ENCODE results near the gene PLA2G4B.

Gene PLA2G4B

GRCh38 chr15:41817327-41817726, 21.3 kb upstream of the PLA2G4B start:
- H3K4me3 ChIP-seq (ENCODE audit: low read depth in 1 of 5, low read length in 5 of 5): no peak overlapping the region
- H3K27ac ChIP-seq (ENCODE audit: low read depth, low read length): no peak overlapping the region
- H3K9ac ChIP-seq (ENCODE audit: low read length in 5 of 5): no peak overlapping the region
- no peaks in the 10 kb centered on the region for H3K4me1 ChIP-seq (ENCODE audit: control insufficient read depth in 5 of 5, insufficient read depth in 5 of 5, low read length in 5 of 5)
- H3K9me3 ChIP-seq (ENCODE audit: control insufficient read depth in 5 of 5, low read length in 5 of 5): no peaks in the 10 kb centered on the region
- H3K27me3 ChIP-seq (ENCODE audit: control insufficient read depth in 5 of 5, insufficient read depth in 4 of 5, low read length in 5 of 5): no peaks in the 10 kb centered on the region
- peaks cover 0 to 95% (median 83%) of the 10 kb centered on the region in 5 donors for H3K36me3 ChIP-seq (ENCODE audit: control insufficient read depth in 5 of 5, insufficient read depth in 5 of 5, low read length in 5 of 5)

GRCh38 chr15:41817781-41818180, 20.9 kb upstream of the PLA2G4B start:
- Histone ChIP-seq H3K4me3 (ENCODE audit: low read depth in 1 of 5, low read length in 5 of 5) (no peak overlapping the region), H3K9ac (ENCODE audit: low read length in 5 of 5) (no peak overlapping the region), H3K9me3 (ENCODE audit: control insufficient read depth in 5 of 5, low read length in 5 of 5) (no peaks in the 10 kb centered on the region), H3K27me3 (ENCODE audit: control insufficient read depth in 5 of 5, insufficient read depth in 4 of 5, low read length in 5 of 5) (no peaks in the 10 kb centered on the region), H3K36me3 (ENCODE audit: control insufficient read depth in 5 of 5, insufficient read depth in 5 of 5, low read length in 5 of 5) (peaks cover 0 to 95% (median 83%) of the 10 kb centered on the region in 5 donors), H3K27ac (ENCODE audit: low read depth, low read length) (no peak overlapping the region), H3K4me1 (ENCODE audit: control insufficient read depth in 5 of 5, insufficient read depth in 5 of 5, low read length in 5 of 5) (no peaks in the 10 kb centered on the region)

- no peaks in the 10 kb centered on the region for H3K4me1 ChIP-seq (ENCODE audit: control insufficient read depth in 5 of 5, insufficient read depth in 5 of 5, low read length in 5 of 5)
- H3K9me3 ChIP-seq (ENCODE audit: control insufficient read depth in 5 of 5, low read length in 5 of 5): no peaks in the 10 kb centered on the region
- no peak overlapping the region for H3K9ac ChIP-seq (ENCODE audit: low read length in 5 of 5)
- H3K4me3 ChIP-seq (ENCODE audit: low read depth in 1 of 5, low read length in 5 of 5): no peak overlapping the region
- no peaks in the 10 kb centered on the region for H3K27me3 ChIP-seq (ENCODE audit: control insufficient read depth in 5 of 5, insufficient read depth in 4 of 5, low read length in 5 of 5)
- H3K27ac ChIP-seq (ENCODE audit: low read depth, low read length): no peak overlapping the region
- peaks cover 0 to 97% (median 85%) of the 10 kb centered on the region in 5 donors for H3K36me3 ChIP-seq (ENCODE audit: control insufficient read depth in 5 of 5, insufficient read depth in 5 of 5, low read length in 5 of 5)
Measured at GRCh38 chr15:41819455-41820050, 19.1 kb upstream of the PLA2G4B start.

- Histone ChIP-seq H3K4me1 (ENCODE audit: control insufficient read depth in 5 of 5, insufficient read depth in 5 of 5, low read length in 5 of 5) (no peaks in the 10 kb centered on the region), H3K9me3 (ENCODE audit: control insufficient read depth in 5 of 5, low read length in 5 of 5) (no peaks in the 10 kb centered on the region), H3K27ac (ENCODE audit: low read depth, low read length) (no peak overlapping the region), H3K9ac (ENCODE audit: low read length in 5 of 5) (no peak overlapping the region), H3K4me3 (ENCODE audit: low read depth in 1 of 5, low read length in 5 of 5) (no peak overlapping the region), H3K27me3 (ENCODE audit: control insufficient read depth in 5 of 5, insufficient read depth in 4 of 5, low read length in 5 of 5) (no peaks in the 10 kb centered on the region), H3K36me3 (ENCODE audit: control insufficient read depth in 5 of 5, insufficient read depth in 5 of 5, low read length in 5 of 5) (peaks cover 0 to 96% (median 83%) of the 10 kb centered on the region in 5 donors)
Measured at GRCh38 chr15:41820791-41821423, 17.7 kb upstream of the PLA2G4B start.

GRCh38 chr15:41821831-41822230, 16.8 kb upstream of the PLA2G4B start:
- no peak overlapping the region for H3K9ac ChIP-seq (ENCODE audit: low read length in 5 of 5)
- peaks cover 0 to 93% (median 81%) of the 10 kb centered on the region in 5 donors for H3K36me3 ChIP-seq (ENCODE audit: control insufficient read depth in 5 of 5, insufficient read depth in 5 of 5, low read length in 5 of 5)
- no peaks in the 10 kb centered on the region for H3K4me1 ChIP-seq (ENCODE audit: control insufficient read depth in 5 of 5, insufficient read depth in 5 of 5, low read length in 5 of 5)
- H3K27me3 ChIP-seq (ENCODE audit: control insufficient read depth in 5 of 5, insufficient read depth in 4 of 5, low read length in 5 of 5): no peaks in the 10 kb centered on the region
- no peak overlapping the region for H3K27ac ChIP-seq (ENCODE audit: low read depth, low read length)
- H3K4me3 ChIP-seq (ENCODE audit: low read depth in 1 of 5, low read length in 5 of 5): no peak overlapping the region
- no peaks in the 10 kb centered on the region for H3K9me3 ChIP-seq (ENCODE audit: control insufficient read depth in 5 of 5, low read length in 5 of 5)

- H3K4me3 ChIP-seq (ENCODE audit: low read depth in 1 of 5, low read length in 5 of 5): no peak overlapping the region
- H3K9me3 ChIP-seq (ENCODE audit: control insufficient read depth in 5 of 5, low read length in 5 of 5): no peaks in the 10 kb centered on the region
- peaks cover 0 to 5% (median 4%) of the 10 kb centered on the region in 5 donors for H3K4me1 ChIP-seq (ENCODE audit: control insufficient read depth in 5 of 5, insufficient read depth in 5 of 5, low read length in 5 of 5)
- no peak overlapping the region for H3K27ac ChIP-seq (ENCODE audit: low read depth, low read length)
- H3K36me3 ChIP-seq (ENCODE audit: control insufficient read depth in 5 of 5, insufficient read depth in 5 of 5, low read length in 5 of 5): peaks cover 0 to 87% (median 74%) of the 10 kb centered on the region in 5 donors
- H3K9ac ChIP-seq (ENCODE audit: low read length in 5 of 5): no peak overlapping the region
- no peaks in the 10 kb centered on the region for H3K27me3 ChIP-seq (ENCODE audit: control insufficient read depth in 5 of 5, insufficient read depth in 4 of 5, low read length in 5 of 5)
Measured at GRCh38 chr15:41822471-41822870, 16.2 kb upstream of the PLA2G4B start.

GRCh38 chr15:41822957-41823356, 15.7 kb upstream of the PLA2G4B start:
- H3K27ac ChIP-seq (ENCODE audit: low read depth, low read length): no peak overlapping the region

GRCh38 chr15:41823502-41823901, 15.1 kb upstream of the PLA2G4B start:
- no peak overlapping the region for H3K9ac ChIP-seq (ENCODE audit: low read length in 5 of 5)
- no peak overlapping the region for H3K27ac ChIP-seq (ENCODE audit: low read depth, low read length)
- H3K4me1 ChIP-seq (ENCODE audit: control insufficient read depth in 5 of 5, insufficient read depth in 5 of 5, low read length in 5 of 5): peaks cover 0 to 11% (median 9%) of the 10 kb centered on the region in 5 donors
- no peaks in the 10 kb centered on the region for H3K27me3 ChIP-seq (ENCODE audit: control insufficient read depth in 5 of 5, insufficient read depth in 4 of 5, low read length in 5 of 5)
- H3K4me3 ChIP-seq (ENCODE audit: low read depth in 1 of 5, low read length in 5 of 5): no peak overlapping the region
- peaks cover 0 to 76% (median 64%) of the 10 kb centered on the region in 5 donors for H3K36me3 ChIP-seq (ENCODE audit: control insufficient read depth in 5 of 5, insufficient read depth in 5 of 5, low read length in 5 of 5)
- H3K9me3 ChIP-seq (ENCODE audit: control insufficient read depth in 5 of 5, low read length in 5 of 5): no peaks in the 10 kb centered on the region

More at GRCh38 chr15:41822957-41823356, 15.7 kb upstream of the PLA2G4B start:
- no peak overlapping the region for H3K4me3 ChIP-seq (ENCODE audit: low read depth in 1 of 5, low read length in 5 of 5)
- H3K4me1 ChIP-seq (ENCODE audit: control insufficient read depth in 5 of 5, insufficient read depth in 5 of 5, low read length in 5 of 5): peaks cover 0 to 7% (median 6%) of the 10 kb centered on the region in 5 donors
- H3K9ac ChIP-seq (ENCODE audit: low read length in 5 of 5): no peak overlapping the region
- no peaks in the 10 kb centered on the region for H3K27me3 ChIP-seq (ENCODE audit: control insufficient read depth in 5 of 5, insufficient read depth in 4 of 5, low read length in 5 of 5)
- peaks cover 0 to 82% (median 69%) of the 10 kb centered on the region in 5 donors for H3K36me3 ChIP-seq (ENCODE audit: control insufficient read depth in 5 of 5, insufficient read depth in 5 of 5, low read length in 5 of 5)
- no peaks in the 10 kb centered on the region for H3K9me3 ChIP-seq (ENCODE audit: control insufficient read depth in 5 of 5, low read length in 5 of 5)

- H3K36me3 ChIP-seq (ENCODE audit: control insufficient read depth in 5 of 5, insufficient read depth in 5 of 5, low read length in 5 of 5): peaks cover 0 to 69% (median 57%) of the 10 kb centered on the region in 5 donors
Measured at GRCh38 chr15:41824062-41824745, 14.4 kb upstream of the PLA2G4B start.

GRCh38 chr15:41825145-41825544, 13.5 kb upstream of the PLA2G4B start:
- peaks cover 0 to 26% (median 23%) of the 10 kb centered on the region in 5 donors for H3K4me1 ChIP-seq (ENCODE audit: control insufficient read depth in 5 of 5, insufficient read depth in 5 of 5, low read length in 5 of 5)
- no peak overlapping the region for H3K9ac ChIP-seq (ENCODE audit: low read length in 5 of 5)
- peaks cover 0 to 60% (median 48%) of the 10 kb centered on the region in 5 donors for H3K36me3 ChIP-seq (ENCODE audit: control insufficient read depth in 5 of 5, insufficient read depth in 5 of 5, low read length in 5 of 5)
- H3K27ac ChIP-seq (ENCODE audit: low read depth, low read length): no peak overlapping the region
- H3K4me3 ChIP-seq (ENCODE audit: low read depth in 1 of 5, low read length in 5 of 5): no peak overlapping the region
- no peaks in the 10 kb centered on the region for H3K9me3 ChIP-seq (ENCODE audit: control insufficient read depth in 5 of 5, low read length in 5 of 5)
- H3K27me3 ChIP-seq (ENCODE audit: control insufficient read depth in 5 of 5, insufficient read depth in 4 of 5, low read length in 5 of 5): no peaks in the 10 kb centered on the region

More at GRCh38 chr15:41824062-41824745, 14.4 kb upstream of the PLA2G4B start:
- H3K4me1 ChIP-seq (ENCODE audit: control insufficient read depth in 5 of 5, insufficient read depth in 5 of 5, low read length in 5 of 5): peaks cover 0 to 18% (median 16%) of the 10 kb centered on the region in 5 donors
- no peaks in the 10 kb centered on the region for H3K9me3 ChIP-seq (ENCODE audit: control insufficient read depth in 5 of 5, low read length in 5 of 5)
- no peak overlapping the region for H3K27ac ChIP-seq (ENCODE audit: low read depth, low read length)
- H3K4me3 ChIP-seq (ENCODE audit: low read depth in 1 of 5, low read length in 5 of 5): no peak overlapping the region
- no peak overlapping the region for H3K9ac ChIP-seq (ENCODE audit: low read length in 5 of 5)
- no peaks in the 10 kb centered on the region for H3K27me3 ChIP-seq (ENCODE audit: control insufficient read depth in 5 of 5, insufficient read depth in 4 of 5, low read length in 5 of 5)
